ENCODE measurements around the gene LRRC7.

The LRRC7 gene

GRCh38 chr1:70048336-70049094, 480.8 kb downstream of the LRRC7 start:
- no peaks in the 10 kb centered on the region for H3K4me1 Mint-ChIP-seq
- ATAC-seq (replicated peaks; ENCODE audit: extremely low read depth, poor library complexity, severe bottlenecking) (no peak), DNase-seq (ENCODE audit: low spot score in 2 of 2) (no peak)
- H3K27me3 Mint-ChIP-seq = no peaks in the 10 kb centered on the region
- no peak overlapping the region for H3K4me3 Mint-ChIP-seq
- H3K27ac Mint-ChIP-seq (ENCODE audit: low read depth) = no peak overlapping the region
- no peaks in the 10 kb centered on the region for H3K36me3 Mint-ChIP-seq (ENCODE audit: insufficient read depth)
- H3K9me3 Mint-ChIP-seq = no peaks in the 10 kb centered on the region

DNA sequence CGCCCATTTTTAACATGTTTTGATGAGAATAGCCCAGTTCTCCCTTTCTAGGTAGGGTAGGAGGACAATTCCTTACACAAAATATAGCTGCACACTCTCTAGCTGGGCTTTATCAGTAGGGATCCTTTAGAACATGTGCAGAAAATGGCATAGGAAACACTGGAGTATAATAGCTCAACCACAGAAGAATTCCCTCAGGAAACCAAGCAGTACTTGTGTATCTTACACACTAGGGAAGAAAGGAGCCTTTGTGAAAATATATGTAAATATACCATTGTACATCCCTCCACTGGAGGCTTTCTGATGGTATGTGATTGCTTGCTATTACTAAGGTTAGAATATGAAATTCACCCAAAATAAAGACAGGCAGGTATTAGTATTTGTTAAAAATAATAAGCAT, 484.2 kb downstream of the LRRC7 start:
- Mint-ChIP-seq H3K27ac (ENCODE audit: low read depth) (no peak overlapping the region), H3K4me1 (no peaks in the 10 kb centered on the region), H3K27me3 (no peaks in the 10 kb centered on the region), H3K9me3 (no peaks in the 10 kb centered on the region), H3K36me3 (ENCODE audit: insufficient read depth) (no peaks in the 10 kb centered on the region), H3K4me3 (no peak overlapping the region)
- DNase-seq (ENCODE audit: low spot score in 2 of 2) (no peak), ATAC-seq (replicated peaks; ENCODE audit: extremely low read depth, poor library complexity, severe bottlenecking) (no peak)

DNA sequence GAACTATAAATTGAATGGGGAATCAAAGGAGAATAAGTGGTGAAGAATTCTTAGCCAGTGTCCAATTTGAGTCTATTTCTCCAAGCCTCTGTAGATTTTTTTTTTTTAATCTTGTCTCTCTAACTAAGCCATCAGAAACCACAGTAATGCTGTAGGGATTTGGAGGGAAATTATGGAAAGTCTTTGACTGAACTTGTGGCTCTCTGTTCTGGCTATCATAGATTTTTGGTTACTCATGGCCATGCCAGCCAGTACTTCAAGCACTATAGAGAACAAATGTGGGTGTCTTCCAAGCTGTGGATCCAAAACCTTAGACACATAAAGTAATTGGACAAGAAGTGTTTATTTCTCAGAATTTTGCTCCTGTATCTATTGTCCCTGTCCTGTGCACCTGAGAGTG, 489.8 kb downstream of the LRRC7 start:
- no peaks in the 10 kb centered on the region for H3K27me3 Mint-ChIP-seq
- ATAC-seq (replicated peaks; ENCODE audit: extremely low read depth, poor library complexity, severe bottlenecking) (no peak), DNase-seq (ENCODE audit: low spot score in 2 of 2) (no peak)
- no peaks in the 10 kb centered on the region for H3K36me3 Mint-ChIP-seq (ENCODE audit: insufficient read depth)
- no peaks in the 10 kb centered on the region for H3K9me3 Mint-ChIP-seq
- H3K4me3 Mint-ChIP-seq = no peak overlapping the region
- H3K27ac Mint-ChIP-seq (ENCODE audit: low read depth) = no peak overlapping the region
- H3K4me1 Mint-ChIP-seq = no peaks in the 10 kb centered on the region

- DNase-seq (ENCODE audit: low spot score in 2 of 2) (no peak), ATAC-seq (replicated peaks; ENCODE audit: extremely low read depth, poor library complexity, severe bottlenecking) (no peak)
- Mint-ChIP-seq H3K4me1 (no peaks in the 10 kb centered on the region), H3K27ac (ENCODE audit: low read depth) (no peak overlapping the region), H3K4me3 (no peak overlapping the region), H3K36me3 (ENCODE audit: insufficient read depth) (no peaks in the 10 kb centered on the region), H3K9me3 (no peaks in the 10 kb centered on the region), H3K27me3 (no peaks in the 10 kb centered on the region)
Observed at GRCh38 chr1:70061231-70061630, 493.5 kb downstream of the LRRC7 start.

DNA sequence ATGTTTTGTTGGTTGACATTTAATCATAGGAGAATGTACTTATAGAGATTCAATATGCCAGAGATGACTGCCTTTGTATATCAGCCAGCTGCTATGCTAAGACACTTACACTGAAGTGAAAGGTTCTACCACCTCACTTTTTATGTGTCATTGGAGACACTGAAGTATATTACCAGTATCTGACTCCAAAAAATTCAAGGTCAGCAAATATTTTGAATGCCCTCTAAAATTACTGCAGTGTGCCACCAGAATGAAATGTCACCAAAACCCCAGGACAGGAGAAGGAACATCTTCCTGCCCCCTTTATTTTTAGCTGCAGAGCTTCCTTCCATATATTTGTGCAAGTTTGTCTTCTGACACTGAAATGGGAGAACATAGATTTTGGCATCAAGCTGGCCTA, 496.1 kb downstream of the LRRC7 start:
- H3K4me1 Mint-ChIP-seq = no peaks in the 10 kb centered on the region
- no peaks in the 10 kb centered on the region for H3K36me3 Mint-ChIP-seq (ENCODE audit: insufficient read depth)
- no peak overlapping the region for H3K4me3 Mint-ChIP-seq
- DNase-seq (ENCODE audit: low spot score in 2 of 2) = no peak
- H3K27ac Mint-ChIP-seq (ENCODE audit: low read depth) = no peak overlapping the region
- H3K9me3 Mint-ChIP-seq = no peaks in the 10 kb centered on the region
- ATAC-seq (replicated peaks; ENCODE audit: extremely low read depth, poor library complexity, severe bottlenecking) = no peak
- H3K27me3 Mint-ChIP-seq = no peaks in the 10 kb centered on the region

GRCh38 chr1:70066711-70067110, 499.0 kb downstream of the LRRC7 start:
- H3K9me3 Mint-ChIP-seq = no peaks in the 10 kb centered on the region
- DNase-seq (ENCODE audit: low spot score in 2 of 2) (no peak), ATAC-seq (replicated peaks; ENCODE audit: extremely low read depth, poor library complexity, severe bottlenecking) (no peak)
- no peak overlapping the region for H3K27ac Mint-ChIP-seq (ENCODE audit: low read depth)
- no peaks in the 10 kb centered on the region for H3K4me1 Mint-ChIP-seq
- H3K27me3 Mint-ChIP-seq = no peaks in the 10 kb centered on the region
- no peak overlapping the region for H3K4me3 Mint-ChIP-seq
- H3K36me3 Mint-ChIP-seq (ENCODE audit: insufficient read depth) = no peaks in the 10 kb centered on the region

- Mint-ChIP-seq H3K36me3 (ENCODE audit: insufficient read depth) (no peaks in the 10 kb centered on the region), H3K4me1 (no peaks in the 10 kb centered on the region), H3K27ac (ENCODE audit: low read depth) (no peak overlapping the region), H3K27me3 (no peaks in the 10 kb centered on the region), H3K9me3 (no peaks in the 10 kb centered on the region), H3K4me3 (no peak overlapping the region)
- no peak for DNase-seq (ENCODE audit: low spot score in 2 of 2)
- no peak for ATAC-seq (replicated peaks; ENCODE audit: extremely low read depth, poor library complexity, severe bottlenecking)
Observed at GRCh38 chr1:70071601-70072000, 503.9 kb downstream of the LRRC7 start.

DNA sequence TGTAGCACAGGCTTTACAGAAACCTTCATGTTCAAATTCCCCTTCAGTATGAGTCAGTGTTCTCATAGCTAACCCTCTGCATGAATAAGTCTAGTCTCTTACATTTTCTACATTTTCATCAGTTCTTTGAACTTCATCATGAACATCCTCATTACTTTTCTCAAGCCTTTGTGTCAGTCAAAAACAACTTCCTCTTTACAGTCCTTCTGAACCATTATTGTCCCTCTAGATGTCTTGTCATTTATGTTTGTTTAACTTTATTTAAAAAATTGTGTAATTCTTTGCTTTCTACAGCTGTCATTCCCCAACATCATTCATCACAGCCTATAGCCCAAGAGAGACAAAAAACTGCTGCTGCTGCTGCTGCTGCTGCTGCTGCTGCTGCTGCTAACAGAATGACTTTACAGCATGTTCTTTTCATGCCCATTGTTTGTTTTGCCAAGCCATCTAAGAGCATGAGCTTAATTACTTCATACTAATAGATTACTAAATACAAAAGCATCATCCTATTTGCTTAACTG, 504.6 kb downstream of the LRRC7 start:
- ATAC-seq (replicated peaks; ENCODE audit: extremely low read depth, poor library complexity, severe bottlenecking) (no peak), DNase-seq (ENCODE audit: low spot score in 2 of 2) (no peak)
- Mint-ChIP-seq H3K27ac (ENCODE audit: low read depth) (no peak overlapping the region), H3K36me3 (ENCODE audit: insufficient read depth) (no peaks in the 10 kb centered on the region), H3K9me3 (no peaks in the 10 kb centered on the region), H3K4me1 (no peaks in the 10 kb centered on the region), H3K4me3 (no peak overlapping the region), H3K27me3 (no peaks in the 10 kb centered on the region)

GRCh38 chr1:70075761-70076160, 508.0 kb downstream of the LRRC7 start:
- no peaks in the 10 kb centered on the region for H3K27me3 Mint-ChIP-seq
- no peak for ATAC-seq (replicated peaks; ENCODE audit: extremely low read depth, poor library complexity, severe bottlenecking)
- H3K4me3 Mint-ChIP-seq = no peak overlapping the region
- no peaks in the 10 kb centered on the region for H3K36me3 Mint-ChIP-seq (ENCODE audit: insufficient read depth)
- no peak overlapping the region for H3K27ac Mint-ChIP-seq (ENCODE audit: low read depth)
- no peaks in the 10 kb centered on the region for H3K9me3 Mint-ChIP-seq
- H3K4me1 Mint-ChIP-seq = no peaks in the 10 kb centered on the region
- DNase-seq (ENCODE audit: low spot score in 2 of 2) = no peak

DNA sequence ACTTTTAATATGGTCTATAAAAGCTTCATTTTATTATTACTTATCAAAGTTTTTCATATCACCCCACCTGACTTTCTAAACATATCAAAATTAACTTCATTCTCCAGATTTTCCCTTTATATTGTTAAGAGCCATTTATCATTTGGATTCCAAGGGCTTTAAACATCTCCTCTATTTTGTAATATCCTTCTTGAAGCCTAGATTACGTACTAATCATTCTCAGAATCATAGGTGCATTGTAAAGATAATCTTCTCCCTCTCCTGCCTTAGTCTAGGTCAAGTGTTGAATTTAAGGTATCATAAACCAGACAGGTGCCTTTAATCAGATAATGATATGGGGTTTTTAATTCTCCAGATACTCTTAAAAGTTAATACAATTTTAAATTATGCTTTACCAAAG, 509.3 kb downstream of the LRRC7 start:
- Mint-ChIP-seq H3K4me3 (no peak overlapping the region), H3K27ac (ENCODE audit: low read depth) (no peak overlapping the region), H3K36me3 (ENCODE audit: insufficient read depth) (no peaks in the 10 kb centered on the region), H3K4me1 (no peaks in the 10 kb centered on the region), H3K27me3 (no peaks in the 10 kb centered on the region), H3K9me3 (no peaks in the 10 kb centered on the region)
- ATAC-seq (replicated peaks; ENCODE audit: extremely low read depth, poor library complexity, severe bottlenecking) (no peak), DNase-seq (ENCODE audit: low spot score in 2 of 2) (no peak)

- ATAC-seq (replicated peaks; ENCODE audit: extremely low read depth, poor library complexity, severe bottlenecking) = no peak
- no peak overlapping the region for H3K4me3 Mint-ChIP-seq
- H3K27me3 Mint-ChIP-seq = no peaks in the 10 kb centered on the region
- H3K4me1 Mint-ChIP-seq = no peaks in the 10 kb centered on the region
- DNase-seq (ENCODE audit: low spot score in 2 of 2) = no peak
- H3K27ac Mint-ChIP-seq (ENCODE audit: low read depth) = no peak overlapping the region
- H3K9me3 Mint-ChIP-seq = peaks cover 3% of the 10 kb centered on the region
- H3K36me3 Mint-ChIP-seq (ENCODE audit: insufficient read depth) = no peaks in the 10 kb centered on the region
Observed at GRCh38 chr1:70079546-70079945, 511.8 kb downstream of the LRRC7 start.

GRCh38 chr1:70083519-70083918, 515.8 kb downstream of the LRRC7 start:
- Mint-ChIP-seq H3K4me3 (no peak overlapping the region), H3K27me3 (no peaks in the 10 kb centered on the region), H3K27ac (ENCODE audit: low read depth) (no peak overlapping the region), H3K36me3 (ENCODE audit: insufficient read depth) (no peaks in the 10 kb centered on the region), H3K9me3 (peaks cover 3% of the 10 kb centered on the region), H3K4me1 (no peaks in the 10 kb centered on the region)
- ATAC-seq (replicated peaks; ENCODE audit: extremely low read depth, poor library complexity, severe bottlenecking) = no peak
- DNase-seq (ENCODE audit: low spot score in 2 of 2) = no peak

GRCh38 chr1:70084314-70084915, 516.7 kb downstream of the LRRC7 start:
- Mint-ChIP-seq H3K36me3 (ENCODE audit: insufficient read depth) (peaks cover 2% of the 10 kb centered on the region), H3K4me3 (no peak overlapping the region), H3K27ac (ENCODE audit: low read depth) (no peak overlapping the region), H3K27me3 (no peaks in the 10 kb centered on the region), H3K9me3 (peaks cover 3% of the 10 kb centered on the region), H3K4me1 (no peaks in the 10 kb centered on the region)
- ATAC-seq (replicated peaks; ENCODE audit: extremely low read depth, poor library complexity, severe bottlenecking) (no peak), DNase-seq (ENCODE audit: low spot score in 2 of 2) (no peak)
